ENCODE results near the gene AVPR2.

Gene AVPR2

DNA sequence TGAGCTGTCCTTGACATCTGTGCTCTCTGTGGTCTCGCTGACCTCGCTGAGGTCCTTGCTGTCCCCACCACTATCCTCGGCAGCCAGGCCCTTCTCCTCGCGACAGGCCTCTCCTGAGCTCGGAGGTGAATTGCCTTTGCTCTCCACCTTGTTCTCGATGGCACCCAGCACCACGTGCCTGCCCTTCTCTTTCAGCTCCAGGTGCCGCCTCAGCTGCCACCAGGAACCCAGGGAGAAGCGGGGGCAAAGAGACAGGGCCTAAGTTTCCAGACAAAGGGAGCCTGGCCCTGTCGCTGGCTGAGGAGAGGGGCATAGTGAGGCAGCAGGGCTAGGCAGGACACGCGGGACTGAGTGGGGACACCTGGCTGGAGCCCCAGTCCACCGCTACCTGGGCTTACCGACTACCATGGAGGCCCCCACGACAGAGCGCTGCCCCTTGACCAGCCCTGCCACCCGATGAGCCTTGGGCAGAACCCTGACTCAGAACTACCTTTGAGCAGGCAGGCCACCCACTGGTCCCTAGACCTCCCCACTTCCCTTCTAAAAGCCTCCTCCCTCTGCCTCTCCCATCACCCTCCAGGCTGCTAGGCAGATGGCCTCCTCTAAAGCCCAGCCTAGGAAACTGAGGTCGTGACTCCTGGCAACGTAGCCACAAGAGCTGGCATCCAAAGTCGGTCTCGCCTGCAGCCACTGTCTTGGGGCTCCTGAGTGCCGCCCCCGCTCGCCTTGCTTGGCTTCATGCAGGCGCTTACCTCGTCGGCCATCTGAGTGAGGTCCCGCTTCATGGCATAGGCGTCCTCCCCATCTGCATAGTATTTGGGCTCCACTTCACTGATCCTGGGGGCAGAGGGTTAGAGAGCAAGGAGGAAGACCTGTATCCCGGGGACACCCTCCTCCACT, 25.8 kb downstream of the AVPR2 start:
- Mint-ChIP-seq H3K27ac (no peak overlapping the region), H3K9me3 (peaks cover 11% of the 10 kb centered on the region), H3K4me1 (peaks cover 5% of the 10 kb centered on the region), H3K36me3 (ENCODE audit: low read depth) (peaks cover 19% of the 10 kb centered on the region), H3K4me3 (peak overlapping the region in 1 of 3 experiments; percentile 35), H3K27me3 (ENCODE audit: low read depth) (no peaks in the 10 kb centered on the region)
- TF ChIP-seq, protein P1, sequence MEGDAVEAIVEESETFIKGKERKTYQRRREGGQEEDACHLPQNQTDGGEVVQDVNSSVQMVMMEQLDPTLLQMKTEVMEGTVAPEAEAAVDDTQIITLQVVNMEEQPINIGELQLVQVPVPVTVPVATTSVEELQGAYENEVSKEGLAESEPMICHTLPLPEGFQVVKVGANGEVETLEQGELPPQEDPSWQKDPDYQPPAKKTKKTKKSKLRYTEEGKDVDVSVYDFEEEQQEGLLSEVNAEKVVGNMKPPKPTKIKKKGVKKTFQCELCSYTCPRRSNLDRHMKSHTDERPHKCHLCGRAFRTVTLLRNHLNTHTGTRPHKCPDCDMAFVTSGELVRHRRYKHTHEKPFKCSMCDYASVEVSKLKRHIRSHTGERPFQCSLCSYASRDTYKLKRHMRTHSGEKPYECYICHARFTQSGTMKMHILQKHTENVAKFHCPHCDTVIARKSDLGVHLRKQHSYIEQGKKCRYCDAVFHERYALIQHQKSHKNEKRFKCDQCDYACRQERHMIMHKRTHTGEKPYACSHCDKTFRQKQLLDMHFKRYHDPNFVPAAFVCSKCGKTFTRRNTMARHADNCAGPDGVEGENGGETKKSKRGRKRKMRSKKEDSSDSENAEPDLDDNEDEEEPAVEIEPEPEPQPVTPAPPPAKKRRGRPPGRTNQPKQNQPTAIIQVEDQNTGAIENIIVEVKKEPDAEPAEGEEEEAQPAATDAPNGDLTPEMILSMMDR (IDR thresholded peaks at IDR 0.05; ENCODE audit: unreplicated experiment in 3 of 3), result no peak

DNA sequence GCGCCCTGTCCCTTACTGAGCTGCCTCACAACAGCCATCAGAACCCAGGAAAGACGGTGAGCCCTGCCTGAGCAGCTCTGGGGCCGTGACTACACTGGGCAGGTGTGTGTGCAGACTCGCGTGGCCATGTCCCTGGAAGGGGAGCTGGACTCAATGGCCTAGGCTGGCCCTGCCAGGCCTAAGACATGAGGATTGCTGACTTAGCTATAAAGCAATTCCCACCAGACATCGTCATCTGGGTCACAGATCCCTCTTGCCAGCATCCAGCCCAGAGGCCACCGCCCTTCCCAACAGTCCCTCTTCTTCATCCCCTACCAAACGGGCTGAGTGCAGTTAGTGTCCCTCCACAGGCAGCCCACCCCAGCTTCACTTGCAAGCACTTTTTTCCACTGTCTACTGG, 26.7 kb downstream of the AVPR2 start:
- peaks cover 5% of the 10 kb centered on the region for H3K4me1 Mint-ChIP-seq
- H3K36me3 Mint-ChIP-seq (ENCODE audit: low read depth), result peaks cover 19% of the 10 kb centered on the region
- TF ChIP-seq, protein P1 (IDR thresholded peaks at IDR 0.05; ENCODE audit: unreplicated experiment in 3 of 3), result no peak
- no peaks in the 10 kb centered on the region for H3K27me3 Mint-ChIP-seq (ENCODE audit: low read depth)
- H3K27ac Mint-ChIP-seq, result no peak overlapping the region
- H3K4me3 Mint-ChIP-seq, result no peak overlapping the region
- peaks cover 15% of the 10 kb centered on the region for H3K9me3 Mint-ChIP-seq

DNA sequence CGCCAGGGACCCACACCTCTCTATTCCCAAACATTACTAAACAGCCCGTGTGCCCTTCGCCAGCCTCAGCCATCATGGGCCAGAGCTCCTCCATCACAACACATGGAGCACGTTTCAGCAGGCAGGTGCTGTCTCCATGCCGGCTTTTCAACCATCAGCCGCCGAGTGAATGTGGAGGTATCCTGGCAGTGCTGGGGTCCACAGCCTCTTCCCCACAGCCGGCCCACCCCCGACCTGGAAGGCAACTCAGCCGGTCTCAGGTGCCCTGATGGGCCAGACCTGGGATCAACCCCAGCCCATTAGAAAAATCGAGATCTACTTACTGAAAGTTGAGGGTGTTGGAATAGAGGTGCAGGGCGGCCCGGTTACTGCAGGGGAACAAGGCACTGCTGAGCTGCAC, 27.3 kb downstream of the AVPR2 start:
- TF ChIP-seq, protein P1 (IDR thresholded peaks at IDR 0.05; ENCODE audit: unreplicated experiment in 3 of 3), result no peak
- Mint-ChIP-seq H3K27ac (no peak overlapping the region), H3K4me1 (peaks cover 5% of the 10 kb centered on the region), H3K9me3 (peaks cover 17% of the 10 kb centered on the region), H3K27me3 (ENCODE audit: low read depth) (no peaks in the 10 kb centered on the region), H3K36me3 (ENCODE audit: low read depth) (peaks cover 19% of the 10 kb centered on the region), H3K4me3 (peak overlapping the region in 1 of 3 experiments; percentile 53)

DNA sequence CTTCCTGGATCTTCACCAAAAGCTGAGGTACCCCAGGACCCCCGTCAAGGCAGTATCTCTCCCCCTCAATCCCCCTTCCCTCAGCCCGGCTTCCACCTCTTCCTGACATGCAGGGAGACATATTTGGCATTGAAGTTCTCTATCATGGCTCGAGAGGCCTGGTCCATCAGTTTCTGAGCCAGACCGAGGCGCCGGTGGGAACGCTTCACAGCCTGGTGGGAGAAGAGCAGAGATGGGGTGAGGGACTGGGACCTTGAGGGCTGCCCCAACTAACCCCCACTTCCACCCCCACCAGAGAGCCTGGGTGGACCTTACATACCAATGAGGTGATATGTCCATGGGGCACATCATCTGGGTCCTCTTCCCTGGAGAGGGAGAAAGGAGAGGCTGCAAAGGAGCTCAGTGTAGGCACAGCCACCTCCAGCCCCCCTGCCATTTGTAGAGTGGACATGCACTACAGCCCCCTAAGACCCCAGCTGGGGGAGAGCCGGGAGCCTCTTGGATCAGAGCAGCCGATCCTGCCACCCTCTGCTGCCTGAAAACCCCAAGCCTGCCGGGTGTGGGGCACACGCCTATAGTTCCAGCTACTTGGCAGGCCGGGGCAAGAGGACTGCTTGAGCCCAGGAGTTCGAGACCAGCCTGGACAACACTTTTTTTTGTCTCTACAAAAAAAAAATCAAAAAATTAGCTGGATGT, 27.9 kb downstream of the AVPR2 start:
- H3K36me3 Mint-ChIP-seq (ENCODE audit: low read depth), result peaks cover 19% of the 10 kb centered on the region
- H3K27me3 Mint-ChIP-seq (ENCODE audit: low read depth), result no peaks in the 10 kb centered on the region
- H3K4me1 Mint-ChIP-seq, result peaks cover 5% of the 10 kb centered on the region
- peak overlapping the region in 2 of 3 experiments; percentile 52 to 69 for H3K4me3 Mint-ChIP-seq
- H3K27ac Mint-ChIP-seq, result no peak overlapping the region
- TF ChIP-seq, protein P1 (IDR thresholded peaks at IDR 0.05; ENCODE audit: unreplicated experiment in 3 of 3), result no peak
- peaks cover 18% of the 10 kb centered on the region for H3K9me3 Mint-ChIP-seq

DNA sequence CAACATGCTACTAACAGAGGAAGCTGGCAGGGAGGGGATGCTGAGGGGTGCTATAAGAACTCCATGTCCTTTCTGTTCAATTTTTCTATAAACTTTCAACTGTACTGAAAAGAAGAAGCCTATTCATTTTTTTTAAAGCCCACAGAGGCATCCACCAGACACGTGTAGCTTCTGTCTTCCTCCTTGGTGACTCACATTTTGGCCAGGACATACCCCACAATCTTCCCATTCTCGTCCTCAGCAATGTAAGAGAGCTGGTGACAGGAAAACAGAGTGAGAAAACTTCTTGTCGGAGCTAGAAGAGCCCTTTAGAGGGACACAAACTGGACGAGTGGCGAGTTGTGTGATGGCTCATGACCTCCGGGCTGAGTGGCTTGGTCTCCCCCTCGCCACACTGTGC, 29.3 kb downstream of the AVPR2 start:
- peaks cover 15% of the 10 kb centered on the region for H3K36me3 Mint-ChIP-seq (ENCODE audit: low read depth)
- H3K9me3 Mint-ChIP-seq, result peaks cover 18% of the 10 kb centered on the region
- no peaks in the 10 kb centered on the region for H3K4me1 Mint-ChIP-seq
- peak overlapping the region in 1 of 3 experiments; percentile 59 for H3K27ac Mint-ChIP-seq
- H3K4me3 Mint-ChIP-seq, result peak overlapping the region; percentile 85 to 88 (median 88)
- TF ChIP-seq, protein P1 (IDR thresholded peaks at IDR 0.05; ENCODE audit: unreplicated experiment in 3 of 3), result no peak
- no peaks in the 10 kb centered on the region for H3K27me3 Mint-ChIP-seq (ENCODE audit: low read depth)

Measured in nephron (organoid).